ENCODE measurements around the gene ARFGAP3.
A peak's percentile ranks its signal among the peaks of the same experiment; 100 is the strongest.

The ARFGAP3 gene

GRCh38 chr22:42799061-42799460 lies 58.0 kb downstream of the ARFGAP3 start:
- Histone ChIP-seq H3K4me3 (no peak overlapping the region), H3K27ac (no peak overlapping the region), H3K4me2 (no peak overlapping the region), H3K9ac (no peak overlapping the region), H4K20me1 (peaks cover 0 to 55% (median 7%) of the 10 kb centered on the region in 11 experiments; a peak in 11 of 22 replicates), H3K27me3 (no peaks in the 10 kb centered on the region), H3K4me1 (peaks cover 5 to 13% (median 10%) of the 10 kb centered on the region in 10 experiments; a peak in 19 of 20 replicates), H3K9me3 (replicated peaks in 1 of 11) (no peaks in the 10 kb centered on the region), H3K36me3 (peaks cover 33 to 91% (median 74%) of the 10 kb centered on the region in 11 experiments)
- TF ChIP-seq Cebpa-rat (IDR thresholded peaks at IDR 0.05) = no peak

GRCh38 chr22:42797011-42797410 lies 60.1 kb downstream of the ARFGAP3 start:
- TF ChIP-seq Cebpa-rat (IDR thresholded peaks at IDR 0.05) = no peak
- no peak overlapping the region for H3K27ac ChIP-seq
- H4K20me1 ChIP-seq = peaks cover 0 to 58% (median 0%) of the 10 kb centered on the region in 11 experiments; a peak in 9 of 22 replicates
- no peak overlapping the region for H3K4me2 ChIP-seq
- no peaks in the 10 kb centered on the region for H3K9me3 ChIP-seq (replicated peaks in 1 of 11)
- peaks cover 33 to 77% (median 64%) of the 10 kb centered on the region in 11 experiments for H3K36me3 ChIP-seq
- H3K9ac ChIP-seq = no peak overlapping the region
- H3K27me3 ChIP-seq = no peaks in the 10 kb centered on the region
- peaks cover 0 to 3% (median 1%) of the 10 kb centered on the region in 10 experiments; a peak in 8 of 20 replicates for H3K4me1 ChIP-seq
- no peak overlapping the region for H3K4me3 ChIP-seq

DNA sequence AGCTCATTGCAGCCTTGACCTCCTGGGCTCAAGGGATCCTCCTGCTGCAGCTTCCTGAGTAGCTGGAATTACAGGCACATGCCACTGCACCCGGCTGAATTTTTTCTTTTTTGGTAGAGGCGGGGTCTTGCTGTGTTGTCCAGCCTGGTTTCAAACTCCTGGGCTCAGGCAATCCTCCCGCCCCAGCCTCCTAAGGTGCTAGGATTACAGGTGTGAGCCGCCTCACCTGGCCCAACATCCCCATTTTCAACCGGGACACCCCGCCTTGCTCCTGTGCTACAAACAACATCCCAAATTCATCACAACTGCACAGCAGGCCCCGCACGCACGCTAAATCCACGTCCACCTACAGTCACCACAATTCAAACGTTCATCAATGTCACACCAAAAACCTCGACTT lies 61.0 kb downstream of the ARFGAP3 start:
- no peaks in the 10 kb centered on the region for H3K9me3 ChIP-seq (replicated peaks in 1 of 11)
- no peak for TF ChIP-seq Cebpa-rat (IDR thresholded peaks at IDR 0.05)
- no peaks in the 10 kb centered on the region for H3K27me3 ChIP-seq
- H3K9ac ChIP-seq = no peak overlapping the region
- peaks cover 0 to 9% (median 6%) of the 10 kb centered on the region in 10 experiments; a peak in 9 of 20 replicates for H3K4me1 ChIP-seq
- peaks cover 29 to 68% (median 54%) of the 10 kb centered on the region in 11 experiments for H3K36me3 ChIP-seq
- no peak overlapping the region for H3K4me3 ChIP-seq
- H3K4me2 ChIP-seq = no peak overlapping the region
- peaks cover 0 to 49% (median 0%) of the 10 kb centered on the region in 11 experiments; a peak in 9 of 22 replicates for H4K20me1 ChIP-seq
- H3K27ac ChIP-seq = no peak overlapping the region

GRCh38 chr22:42794551-42795510 lies 62.2 kb downstream of the ARFGAP3 start:
- Histone ChIP-seq H4K20me1 (peaks cover 0 to 44% (median 0%) of the 10 kb centered on the region in 11 experiments; a peak in 7 of 22 replicates), H3K36me3 (peaks cover 23 to 55% (median 43%) of the 10 kb centered on the region in 11 experiments), H3K4me3 (no peak overlapping the region), H3K27me3 (no peaks in the 10 kb centered on the region), H3K4me1 (peaks cover 0 to 13% (median 6%) of the 10 kb centered on the region in 10 experiments; a peak in 8 of 20 replicates), H3K4me2 (no peak overlapping the region), H3K27ac (no peak overlapping the region), H3K9ac (no peak overlapping the region), H3K9me3 (replicated peaks in 1 of 11) (no peaks in the 10 kb centered on the region)
- no peak for TF ChIP-seq Cebpa-rat (IDR thresholded peaks at IDR 0.05)

GRCh38 chr22:42793848-42794405 lies 63.1 kb downstream of the ARFGAP3 start:
- peaks cover 0 to 13% (median 6%) of the 10 kb centered on the region in 10 experiments; a peak in 8 of 20 replicates for H3K4me1 ChIP-seq
- H3K9ac ChIP-seq = no peak overlapping the region
- H3K9me3 ChIP-seq (replicated peaks in 1 of 11) = no peaks in the 10 kb centered on the region
- no peaks in the 10 kb centered on the region for H3K27me3 ChIP-seq
- TF ChIP-seq Cebpa-rat (IDR thresholded peaks at IDR 0.05) = no peak
- H3K27ac ChIP-seq = no peak overlapping the region
- peaks cover 0 to 37% (median 0%) of the 10 kb centered on the region in 11 experiments; a peak in 6 of 22 replicates for H4K20me1 ChIP-seq
- no peak overlapping the region for H3K4me2 ChIP-seq
- H3K4me3 ChIP-seq = no peak overlapping the region
- peaks cover 14 to 46% (median 34%) of the 10 kb centered on the region in 11 experiments for H3K36me3 ChIP-seq

- TF ChIP-seq Cebpa-rat (IDR thresholded peaks at IDR 0.05) = no peak
- Histone ChIP-seq H3K4me1 (peaks cover 0 to 13% (median 6%) of the 10 kb centered on the region in 10 experiments; a peak in 8 of 20 replicates), H3K9ac (no peak overlapping the region), H3K4me2 (no peak overlapping the region), H3K4me3 (no peak overlapping the region), H3K27me3 (no peaks in the 10 kb centered on the region), H3K27ac (0 out of 22 replicates have a peak overlapping the region, but pooled peaks of 1 of the 11 experiments have one; percentile 15), H3K9me3 (replicated peaks in 1 of 11) (no peaks in the 10 kb centered on the region), H3K36me3 (peaks cover 8 to 39% (median 27%) of the 10 kb centered on the region in 11 experiments), H4K20me1 (peaks cover 0 to 37% (median 0%) of the 10 kb centered on the region in 11 experiments; a peak in 6 of 22 replicates)
These were observed 63.9 kb downstream of the ARFGAP3 start for GRCh38 chr22:42792909-42793847.

DNA sequence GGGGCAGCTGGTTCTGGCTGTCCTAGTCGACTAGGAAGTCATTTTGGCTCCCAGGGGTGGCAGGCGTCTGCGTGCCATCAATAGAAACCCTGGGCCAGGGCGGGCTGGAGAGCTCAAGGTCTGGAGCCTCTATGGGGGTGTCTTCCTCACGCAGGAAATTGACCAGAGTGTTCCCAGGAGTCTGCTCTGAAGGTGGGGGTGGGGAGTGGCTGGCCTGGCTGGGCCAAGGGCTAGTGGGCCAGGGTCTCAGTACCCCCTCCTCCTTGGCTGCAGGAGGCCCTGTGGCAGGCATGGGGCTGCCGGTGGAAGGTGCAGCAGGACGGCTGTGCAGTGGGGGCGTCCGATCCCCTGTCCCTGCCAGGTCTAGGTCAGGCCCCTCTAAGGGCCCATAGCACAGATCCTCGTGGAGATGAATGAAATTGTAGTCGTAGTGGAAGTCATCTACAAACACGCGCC lies 64.6 kb downstream of the ARFGAP3 start:
- peaks cover under 1 to 32% (median 20%) of the 10 kb centered on the region in 11 experiments; a peak in 19 of 22 replicates for H3K36me3 ChIP-seq
- peaks cover 0 to 13% (median 6%) of the 10 kb centered on the region in 10 experiments; a peak in 8 of 20 replicates for H3K4me1 ChIP-seq
- 0 out of 22 replicates have a peak overlapping the region, but pooled peaks of 1 of the 11 experiments have one; percentile 15 for H3K27ac ChIP-seq
- peaks cover 0 to 31% (median 0%) of the 10 kb centered on the region in 11 experiments; a peak in 5 of 22 replicates for H4K20me1 ChIP-seq
- H3K9ac ChIP-seq = no peak overlapping the region
- no peak overlapping the region for H3K4me2 ChIP-seq
- H3K27me3 ChIP-seq = no peaks in the 10 kb centered on the region
- no peaks in the 10 kb centered on the region for H3K9me3 ChIP-seq (replicated peaks in 1 of 11)
- no peak for TF ChIP-seq Cebpa-rat (IDR thresholded peaks at IDR 0.05)
- no peak overlapping the region for H3K4me3 ChIP-seq
